IPS-NIHi11 (cell line): ENCODE results near the gene ADAR.

ENCODE experiments used
- DNase-seq: peaks from one replicate; pipeline ENCODE4 v3.0.0; 2012; ENCODE audit warnings: mixed read lengths, low spot score

ADAR gene

GRCh38 chr1:154614901-154615300, 6.9 kb upstream of the ADAR start:
- no peak for DNase-seq

GRCh38 chr1:154614247-154614646, 6.3 kb upstream of the ADAR start:
- peak; percentile 22 for DNase-seq

GRCh38 chr1:154611150-154611862, 3.3 kb upstream of the ADAR start:
- DNase-seq: no peak

GRCh38 chr1:154609398-154610380, 1.7 kb upstream of the ADAR start:
- DNase-seq: peak; percentile 33

GRCh38 chr1:154608397-154609270, 648 bp upstream of the ADAR start:
- peak; percentile 61 for DNase-seq

- no peak for DNase-seq
Observed at GRCh38 chr1:154607106-154607608, 829 bp downstream of the ADAR start.

- DNase-seq: no peak
Observed at GRCh38 chr1:154605534-154605933, 2.5 kb downstream of the ADAR start.

GRCh38 chr1:154603317-154603716, 4.7 kb downstream of the ADAR start:
- no peak for DNase-seq

- no peak for DNase-seq
Observed at GRCh38 chr1:154599658-154600057, 8.3 kb downstream of the ADAR start.

- DNase-seq: no peak
Observed at GRCh38 chr1:154598871-154599635, 8.9 kb downstream of the ADAR start.

- no peak for DNase-seq
Observed at GRCh38 chr1:154595621-154596020, 12.4 kb downstream of the ADAR start.

GRCh38 chr1:154594811-154595210, 13.2 kb downstream of the ADAR start:
- DNase-seq: no peak

- no peak for DNase-seq
Observed at GRCh38 chr1:154593390-154593789, 14.6 kb downstream of the ADAR start.

- no peak for DNase-seq
Observed at GRCh38 chr1:154591206-154591605, 16.8 kb downstream of the ADAR start.

- DNase-seq: no peak
Observed at GRCh38 chr1:154590756-154591155, 17.2 kb downstream of the ADAR start.

GRCh38 chr1:154589780-154590179, 18.2 kb downstream of the ADAR start:
- no peak for DNase-seq

GRCh38 chr1:154586641-154587040, 21.3 kb downstream of the ADAR start:
- DNase-seq: no peak

- DNase-seq: no peak
Observed at GRCh38 chr1:154586231-154586630, 21.8 kb downstream of the ADAR start.

GRCh38 chr1:154584267-154584994, 23.6 kb downstream of the ADAR start:
- DNase-seq: no peak

GRCh38 chr1:154583773-154584172, 24.2 kb downstream of the ADAR start:
- DNase-seq: no peak
